ENCODE measurements around the gene AKAP11.

DNA sequence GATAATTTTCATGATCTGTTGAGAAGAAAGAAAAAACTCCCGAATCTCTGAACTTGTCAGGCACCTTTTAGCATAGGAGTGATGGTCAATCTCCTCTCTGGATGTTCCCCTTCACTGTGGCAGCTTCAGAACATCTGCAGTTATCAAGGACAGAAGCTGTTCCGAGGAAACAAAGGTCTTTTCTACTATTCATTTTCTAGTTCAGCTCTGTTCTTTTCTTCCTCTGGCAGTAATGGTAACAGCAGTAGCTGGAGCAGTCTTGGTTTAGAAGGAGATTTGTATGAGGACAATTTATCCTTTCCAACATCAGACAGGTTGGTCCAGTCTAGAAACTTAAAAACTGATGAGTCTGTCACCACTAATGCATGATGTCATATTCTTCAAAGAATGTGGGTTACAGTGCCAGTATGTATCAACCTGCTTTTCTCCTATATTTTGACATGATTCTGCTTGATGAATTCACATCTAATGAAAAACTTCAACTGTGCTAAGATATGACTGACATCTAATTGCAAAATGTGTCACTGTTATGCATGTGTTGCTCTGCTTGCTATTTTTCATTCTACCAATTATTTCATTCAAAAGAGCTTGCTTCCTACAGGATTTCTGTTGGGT, 41.0 kb downstream of the AKAP11 start:
- TF ChIP-seq TAF1 (IDR thresholded peaks at IDR 0.05; ENCODE audit: low read depth, low read length) = no peak
- TF ChIP-seq POLR2AphosphoS5 (IDR thresholded peaks at IDR 0.05; ENCODE audit: low read depth, low read length) = no peak
- no peak for TF ChIP-seq POLR2A (IDR thresholded peaks at IDR 0.05; ENCODE audit: low read depth, low read length)
- no peak for TF ChIP-seq SPI1 (IDR thresholded peaks at IDR 0.05; ENCODE audit: low read depth, low read length)
- TF ChIP-seq PAX5 (IDR thresholded peaks at IDR 0.05; ENCODE audit: insufficient read depth, low read length, severe bottlenecking) = no peak
